ENCODE results near the gene TSTD1.
"Not testable (repeated sequence)": the region's sequence is repeated elsewhere in the genome, so short reads cannot be mapped to it uniquely, and the experiment has no call there.

Gene TSTD1

GRCh38 chr1:161068306-161069234, 29.8 kb upstream of the TSTD1 start:
- DNase-seq, result peak; percentile 72

DNA sequence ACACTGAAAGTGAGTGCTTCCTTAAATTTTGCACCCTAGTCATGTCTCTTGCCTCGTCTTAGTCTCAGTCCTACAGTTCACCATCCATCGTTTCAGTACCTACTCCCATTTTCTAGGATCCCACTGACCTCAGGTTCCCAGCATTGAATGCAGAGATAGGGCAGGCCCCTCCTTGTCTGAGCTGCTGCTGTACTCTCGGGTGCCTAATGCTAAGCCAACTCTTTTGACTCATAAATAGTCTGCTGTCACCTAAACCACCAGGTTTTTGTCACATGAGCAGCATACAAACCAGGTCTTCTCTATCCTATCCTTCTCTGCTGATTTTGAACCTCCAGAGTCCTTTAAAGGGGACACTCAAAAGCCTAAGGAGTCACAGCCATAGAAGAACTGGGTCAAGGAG, 27.9 kb upstream of the TSTD1 start:
- no peak for DNase-seq

GRCh38 chr1:161065681-161066080, 26.9 kb upstream of the TSTD1 start:
- not testable (repeated sequence) for DNase-seq

DNA sequence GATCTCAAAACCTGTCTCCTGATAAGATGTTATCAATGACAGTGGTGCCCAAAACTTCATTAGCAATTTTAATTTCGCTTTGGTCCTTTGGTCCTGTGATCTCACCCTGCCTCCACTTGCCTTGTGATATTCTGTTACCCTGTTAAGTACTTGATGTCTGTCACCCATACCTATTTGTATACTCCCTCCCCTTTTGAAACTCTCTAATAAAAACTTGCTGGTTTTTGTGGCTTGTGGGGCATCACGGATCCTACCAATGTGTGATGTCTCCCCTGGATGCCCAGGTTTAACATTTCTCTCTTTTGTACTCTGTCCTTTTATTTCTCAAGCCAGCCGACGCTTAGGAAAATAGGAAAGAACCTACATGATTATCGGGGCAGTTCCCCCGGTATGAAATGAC, 25.2 kb upstream of the TSTD1 start:
- DNase-seq, result not testable (repeated sequence)

GRCh38 chr1:161061419-161061818, 22.7 kb upstream of the TSTD1 start:
- no peak for DNase-seq

GRCh38 chr1:161059293-161059692, 20.5 kb upstream of the TSTD1 start:
- DNase-seq, result no peak

DNA sequence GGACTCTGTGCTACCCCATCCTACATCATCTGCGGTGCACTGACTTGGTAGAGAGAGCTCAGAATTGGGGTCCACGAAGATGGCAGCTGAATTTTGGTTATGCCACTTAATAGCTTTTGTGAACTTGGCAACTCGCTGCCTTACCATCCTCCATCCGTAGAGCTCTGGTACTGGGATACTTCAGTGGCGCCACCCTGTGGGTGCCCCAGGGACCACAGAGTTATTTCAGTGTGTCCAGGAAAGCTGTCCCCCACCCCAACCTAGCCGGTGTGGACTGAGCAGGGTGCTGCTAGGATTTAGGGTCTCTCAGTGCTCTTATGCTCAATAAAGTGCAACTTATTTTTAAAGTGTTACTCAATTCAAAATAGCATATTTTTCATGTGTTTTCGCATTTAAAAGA, 16.0 kb upstream of the TSTD1 start:
- DNase-seq, result no peak

- no peak for DNase-seq
These were observed 15.5 kb upstream of the TSTD1 start for GRCh38 chr1:161054232-161054631.

GRCh38 chr1:161052899-161053298, 14.1 kb upstream of the TSTD1 start:
- no peak for DNase-seq

DNA sequence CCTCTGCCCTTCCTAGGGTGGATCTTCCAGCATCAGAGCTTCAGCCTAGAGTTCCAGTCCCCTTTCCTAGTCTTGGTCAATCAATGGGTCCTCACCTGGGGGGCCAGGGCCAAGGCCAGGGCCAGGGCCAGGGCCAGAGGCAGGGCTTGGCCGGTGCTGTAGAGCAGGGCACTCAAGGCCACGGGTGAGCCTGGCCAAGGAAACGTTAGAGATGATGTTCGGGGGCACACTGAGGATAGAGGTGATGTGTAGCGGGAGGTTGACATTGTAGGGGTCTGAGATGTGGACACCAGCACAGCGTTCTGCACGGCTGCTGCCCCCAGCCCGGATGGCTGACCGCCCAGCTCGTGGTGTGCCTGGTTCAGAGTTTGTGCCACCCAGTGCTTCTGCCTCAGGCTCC, 12.5 kb upstream of the TSTD1 start:
- no peak for DNase-seq

DNA sequence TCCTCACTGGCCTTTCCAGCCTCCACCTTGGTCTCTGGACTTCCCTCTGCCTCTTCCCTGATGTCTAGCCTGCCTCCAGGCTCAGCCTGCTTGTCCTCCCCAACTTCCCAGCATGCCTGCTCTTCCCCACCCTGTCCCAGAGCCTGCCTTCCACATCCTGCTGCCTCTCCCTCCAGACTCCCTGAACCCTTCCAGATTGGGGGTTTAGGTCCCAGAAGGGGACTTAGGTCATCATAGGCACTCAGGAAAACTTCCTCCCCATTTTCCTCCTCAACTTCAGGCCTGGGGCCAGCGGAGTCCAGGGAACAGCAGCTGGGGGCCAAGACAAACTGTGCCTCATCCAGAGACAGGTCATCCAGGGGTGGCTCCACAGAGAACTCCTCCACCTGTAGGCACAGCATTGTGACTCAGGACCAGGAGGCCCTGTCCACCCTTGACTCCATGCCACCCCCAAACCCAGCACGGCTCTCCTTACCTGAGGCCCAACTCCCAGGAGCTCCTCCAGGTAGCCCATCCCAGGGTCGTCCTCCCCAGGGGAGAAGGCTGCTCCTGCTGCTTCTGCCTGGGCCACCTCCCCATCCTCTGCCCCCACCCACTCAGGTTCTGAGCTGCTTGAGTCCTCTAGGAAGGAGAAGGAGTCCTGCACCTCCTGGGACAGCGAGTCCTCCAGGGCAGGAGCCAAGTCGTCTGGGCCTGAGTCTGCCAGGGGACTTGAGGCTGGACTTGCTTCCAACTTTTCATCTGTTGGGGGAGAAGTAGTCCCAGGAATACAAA, 10.4 kb upstream of the TSTD1 start:
- no peak for DNase-seq

GRCh38 chr1:161047436-161048420, 9.0 kb upstream of the TSTD1 start:
- DNase-seq, result no peak

DNA sequence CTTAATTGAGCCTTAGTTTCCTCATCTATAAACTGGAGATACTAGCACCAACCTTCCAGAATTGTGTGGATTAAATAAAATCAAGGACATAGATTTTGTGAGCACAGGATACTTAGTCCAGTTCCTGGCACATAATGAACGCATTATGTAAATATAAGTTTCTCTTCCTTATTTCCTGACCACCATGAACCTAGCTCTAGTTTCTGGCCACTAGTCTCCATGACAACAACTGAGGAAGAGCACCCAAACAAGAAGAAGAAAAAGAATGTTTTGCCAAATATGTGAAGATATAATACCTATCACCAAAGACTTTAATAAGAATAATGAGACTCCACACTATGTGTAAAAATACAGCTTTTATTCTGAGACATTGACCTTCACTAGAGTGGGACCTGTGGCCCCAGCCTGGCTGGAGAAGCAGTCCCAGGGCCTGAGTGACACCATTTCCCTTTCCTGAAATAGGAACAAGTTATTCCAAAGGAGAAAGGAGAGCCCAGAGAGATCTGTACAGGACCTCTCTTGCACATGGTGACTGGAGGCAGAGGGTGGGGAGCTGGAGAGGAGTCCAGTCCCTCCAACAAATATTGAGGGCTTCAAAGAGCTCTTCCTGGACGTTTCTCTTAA, 8.0 kb upstream of the TSTD1 start:
- no peak for DNase-seq

DNA sequence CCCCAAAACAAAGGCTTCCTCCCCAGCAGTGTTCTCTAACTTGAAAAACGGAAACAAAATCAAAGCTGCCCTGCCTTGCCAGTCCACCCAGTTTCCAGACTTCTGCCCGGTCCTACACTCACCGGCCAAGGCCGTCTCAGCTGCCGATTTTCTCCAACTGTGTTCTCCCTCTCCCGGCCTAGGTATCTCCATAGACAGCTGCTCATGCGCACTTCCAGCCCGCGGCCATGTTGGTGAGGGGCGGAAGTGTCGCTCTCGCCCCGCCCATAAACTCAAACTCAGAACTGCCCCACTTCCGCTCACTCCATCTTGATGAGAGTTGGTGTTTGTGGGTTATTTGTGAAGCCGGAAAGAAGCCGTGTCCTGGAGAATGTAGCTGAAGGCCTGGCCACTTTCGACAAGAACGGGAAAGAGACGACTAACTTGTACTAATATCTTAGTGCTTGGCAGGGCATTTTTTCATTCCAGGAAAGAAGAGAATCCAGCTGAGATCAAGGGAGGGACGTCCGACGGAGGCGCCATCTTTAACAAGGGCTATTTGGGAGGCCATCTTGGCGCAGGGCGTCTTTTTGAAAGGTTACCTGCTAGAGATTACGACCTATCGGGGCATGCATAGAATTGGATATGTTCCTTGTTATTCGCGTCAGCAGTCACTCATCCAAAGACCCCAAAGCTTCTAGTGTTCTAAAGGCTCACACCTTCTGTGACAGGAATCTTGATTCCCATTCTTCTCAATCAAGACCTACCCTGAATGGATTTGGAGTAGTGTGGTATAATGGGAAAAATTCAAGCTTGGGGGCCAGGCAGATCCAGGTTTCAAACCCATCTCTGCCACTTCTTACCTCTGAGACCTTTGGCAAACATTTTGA, 7.2 kb upstream of the TSTD1 start, which contains the start of gene USF1:
Gene USF1 (minus strand): TSS at position 242 of the 869 bp plus-strand sequence. CDS start 2,702 bp downstream, outside the sequence.
- DNase-seq, result peak; percentile 88

DNA sequence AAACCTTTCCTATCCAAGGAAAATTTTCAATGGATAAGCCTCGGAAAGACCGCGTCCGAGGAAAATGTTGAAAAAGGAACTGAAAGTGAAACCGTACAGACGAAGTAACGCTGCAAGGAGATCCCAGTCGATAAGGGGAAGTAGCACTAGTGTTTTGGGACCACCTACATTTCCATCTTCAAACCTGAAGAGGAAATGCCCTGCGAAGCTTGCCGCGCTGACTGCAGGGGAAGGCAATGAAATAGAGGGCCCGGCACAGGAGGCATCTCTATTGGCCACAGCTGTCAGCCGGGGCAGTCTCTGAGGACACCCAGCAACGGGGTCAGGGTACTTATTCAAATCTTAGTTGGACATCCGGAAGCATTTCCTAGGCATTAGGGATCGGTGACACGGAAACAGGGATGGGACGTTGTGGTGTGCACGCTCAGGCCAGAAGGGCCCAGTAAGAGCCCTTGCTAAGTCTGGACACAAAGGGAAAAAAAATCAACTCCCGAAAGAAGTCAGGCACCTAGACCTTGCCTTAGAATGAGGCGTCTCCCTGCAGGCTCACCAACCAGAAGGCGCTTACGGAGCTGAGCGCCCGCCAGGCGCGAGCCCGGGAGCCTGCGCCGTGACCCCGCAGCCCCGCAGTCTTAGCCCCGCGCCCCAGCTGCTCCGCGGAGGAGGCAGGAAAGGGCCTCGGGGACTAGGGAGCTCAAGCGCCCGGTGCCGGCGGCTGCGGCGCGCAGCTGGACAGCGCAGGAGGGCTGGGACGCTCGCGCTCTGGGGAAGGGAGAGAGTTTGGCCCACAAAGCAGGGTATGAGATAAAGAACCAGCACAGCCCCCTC, 6.4 kb upstream of the TSTD1 start:
- peak; percentile 49 for DNase-seq

GRCh38 chr1:161044535-161044907, 5.8 kb upstream of the TSTD1 start:
- no peak for DNase-seq

DNA sequence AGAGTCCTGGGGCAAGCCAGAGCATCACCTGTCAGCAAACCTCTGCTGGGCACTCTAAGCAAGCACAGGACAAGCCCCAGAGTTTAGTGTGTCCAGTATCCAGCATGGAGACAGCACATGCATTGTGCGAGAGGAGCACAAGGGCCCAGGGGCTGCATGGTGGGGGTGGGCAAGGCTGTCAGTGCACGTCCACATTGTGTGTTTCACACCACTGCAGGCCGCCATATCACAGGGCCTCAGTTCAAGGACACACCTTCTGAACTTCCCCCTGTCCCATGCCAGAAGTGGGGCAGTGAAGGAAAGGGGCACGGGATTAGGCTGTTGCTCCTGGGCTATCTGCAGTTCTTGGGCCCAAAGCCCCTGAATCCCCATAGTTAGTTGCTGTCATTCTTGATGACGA, 782 bp upstream of the TSTD1 start:
- no peak for DNase-seq

- DNase-seq, result no peak
These were observed 386 bp upstream of the TSTD1 start for GRCh38 chr1:161039154-161039545.

DNA sequence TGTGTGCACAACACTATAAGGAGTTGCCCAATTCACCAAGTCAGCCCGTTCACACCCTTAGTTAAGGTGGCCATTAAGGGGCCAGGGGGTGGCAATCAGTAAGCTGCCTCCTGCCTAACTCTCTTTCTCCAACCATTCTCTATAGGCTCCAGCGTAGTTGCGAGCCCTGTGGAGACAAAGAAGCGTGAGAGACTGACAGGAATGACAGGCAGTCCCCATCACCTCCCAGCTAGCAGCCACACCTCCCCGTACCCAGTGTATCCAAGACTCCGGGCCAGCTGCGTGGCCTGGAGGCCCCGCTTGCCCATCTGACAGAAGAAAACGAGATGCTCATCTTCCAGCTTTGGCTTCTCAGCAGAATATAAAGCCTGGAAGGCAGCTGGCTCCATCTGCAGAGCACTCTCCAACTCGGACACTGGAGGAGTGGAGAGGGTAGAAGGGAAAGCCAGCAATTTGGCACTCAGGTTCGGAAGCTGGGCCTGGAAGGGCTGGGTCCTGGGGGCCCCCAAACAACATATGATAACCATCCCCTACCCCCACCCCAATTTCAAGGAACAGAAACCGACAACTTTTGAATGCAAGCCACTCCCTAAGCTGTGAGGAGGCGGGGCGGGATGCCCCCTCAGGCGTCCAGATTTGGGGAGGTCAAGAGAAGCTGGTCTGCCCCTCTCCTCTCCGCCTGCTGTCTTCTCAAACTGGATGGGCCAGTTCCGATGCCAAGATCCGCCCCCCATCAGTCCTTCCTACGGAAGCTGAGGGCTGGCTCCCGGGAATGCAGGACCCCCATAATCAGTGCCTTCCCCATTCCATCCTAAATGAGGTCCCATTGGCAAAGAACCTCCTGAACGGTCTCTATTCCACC, 872 bp downstream of the TSTD1 start:
- no peak for DNase-seq
